Muscle layer of colon (tissue), 2 donors: ENCODE results near the gene DCAF4.
"Not testable (repeated sequence)": the region's sequence is repeated elsewhere in the genome, so short reads cannot be mapped to it uniquely, and the experiment has no call there.

Experiments used
- H3K27ac ChIP-seq: one replicate; pipeline ENCODE4 v1.7.0; 2013; ENCODE audit warnings: low read depth, mild to moderate bottlenecking, low read length, moderate library complexity
- H3K27me3 ChIP-seq, 2 donors: one replicate each; pipeline ENCODE4 v1.7.0; 2013; ENCODE audit warnings: low read length in 2 of 2, mild to moderate bottlenecking in 2 of 2; ENCODE audit not compliant: insufficient read depth in 2 of 2, control insufficient read depth in 1 of 2
- H3K36me3 ChIP-seq: one replicate; pipeline ENCODE4 v1.7.0; 2013; ENCODE audit warnings: mild to moderate bottlenecking, low read length; ENCODE audit not compliant: insufficient read depth
- H3K4me1 ChIP-seq: one replicate; pipeline ENCODE4 v1.7.0; 2013; ENCODE audit warnings: mild to moderate bottlenecking, low read length; ENCODE audit not compliant: insufficient read depth
- H3K4me3 ChIP-seq, 2 donors: one replicate each; pipeline ENCODE4 v1.7.0; 2013; ENCODE audit warnings: low read length in 2 of 2, low read depth in 1 of 2, mild to moderate bottlenecking in 1 of 2, moderate library complexity in 1 of 2
- H3K9ac ChIP-seq: one replicate; pipeline ENCODE4 v1.7.0; 2013; ENCODE audit warnings: low read length
- H3K9me3 ChIP-seq: one replicate; pipeline ENCODE4 v1.7.0; 2013; ENCODE audit warnings: mild to moderate bottlenecking, low read length
- donor health status: abdominal sarcoma.
- donor health status: Adenocarcinoma of cecum.

The DCAF4 gene

DNA sequence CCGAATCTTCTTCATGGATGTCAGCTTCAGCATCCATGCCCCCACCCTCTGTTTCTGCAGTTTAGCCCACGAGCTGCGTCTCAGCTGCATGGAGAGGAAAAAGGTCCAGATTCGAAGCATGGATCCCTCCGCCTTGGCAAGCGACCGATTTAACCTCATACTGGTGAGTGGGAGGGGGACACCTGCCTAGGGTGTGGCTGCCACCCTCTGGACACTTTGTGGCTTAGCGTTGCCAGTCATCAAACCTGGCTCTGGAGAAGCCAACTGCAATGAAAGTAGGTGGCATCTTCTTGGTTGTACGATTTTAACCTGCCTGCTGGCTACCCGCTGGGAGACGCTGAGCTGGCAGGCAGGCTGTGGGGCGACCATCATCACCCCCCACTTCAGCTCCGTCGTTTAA is 16.7 kb downstream of the DCAF4 start:
- H3K9ac ChIP-seq = no peak overlapping the region
- no peak overlapping the region for H3K27ac ChIP-seq
- no peaks in the 10 kb centered on the region for H3K4me1 ChIP-seq
- no peaks in the 10 kb centered on the region for H3K9me3 ChIP-seq
- peaks cover 43% of the 10 kb centered on the region for H3K36me3 ChIP-seq
- H3K4me3 ChIP-seq = no peak overlapping the region
- H3K27me3 ChIP-seq = no peaks in the 10 kb centered on the region

DNA sequence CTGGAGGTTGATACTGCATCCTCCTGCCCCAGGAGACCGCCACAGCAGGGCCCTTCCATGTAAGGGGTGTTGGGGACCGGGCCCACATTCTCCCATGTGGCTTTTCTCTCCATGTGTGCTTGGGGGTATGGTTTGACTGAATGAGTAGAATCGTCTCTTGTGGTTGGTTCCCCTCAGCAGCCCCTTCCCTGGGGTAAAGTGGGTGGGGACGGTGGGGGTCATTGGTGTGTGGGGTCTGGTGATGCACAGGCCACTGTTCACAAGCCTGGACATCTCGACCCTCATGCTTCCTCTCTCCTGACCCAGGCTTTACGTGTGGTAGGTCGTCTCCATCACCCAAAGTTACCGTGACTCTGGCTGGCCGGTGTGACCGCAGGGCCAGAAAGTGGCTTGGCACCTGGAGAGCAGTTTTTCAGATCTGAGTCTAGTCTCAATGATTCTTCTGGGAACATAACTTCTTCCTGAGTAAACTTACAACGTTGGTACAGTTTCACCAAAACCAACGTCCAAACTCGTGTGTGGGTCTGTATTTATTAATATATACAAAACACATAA is 17.7 kb downstream of the DCAF4 start:
- peaks cover 43% of the 10 kb centered on the region for H3K36me3 ChIP-seq
- H3K9ac ChIP-seq = no peak overlapping the region
- no peaks in the 10 kb centered on the region for H3K9me3 ChIP-seq
- no peak overlapping the region for H3K27ac ChIP-seq
- no peaks in the 10 kb centered on the region for H3K4me1 ChIP-seq
- H3K27me3 ChIP-seq = no peaks in the 10 kb centered on the region
- H3K4me3 ChIP-seq = no peak overlapping the region

DNA sequence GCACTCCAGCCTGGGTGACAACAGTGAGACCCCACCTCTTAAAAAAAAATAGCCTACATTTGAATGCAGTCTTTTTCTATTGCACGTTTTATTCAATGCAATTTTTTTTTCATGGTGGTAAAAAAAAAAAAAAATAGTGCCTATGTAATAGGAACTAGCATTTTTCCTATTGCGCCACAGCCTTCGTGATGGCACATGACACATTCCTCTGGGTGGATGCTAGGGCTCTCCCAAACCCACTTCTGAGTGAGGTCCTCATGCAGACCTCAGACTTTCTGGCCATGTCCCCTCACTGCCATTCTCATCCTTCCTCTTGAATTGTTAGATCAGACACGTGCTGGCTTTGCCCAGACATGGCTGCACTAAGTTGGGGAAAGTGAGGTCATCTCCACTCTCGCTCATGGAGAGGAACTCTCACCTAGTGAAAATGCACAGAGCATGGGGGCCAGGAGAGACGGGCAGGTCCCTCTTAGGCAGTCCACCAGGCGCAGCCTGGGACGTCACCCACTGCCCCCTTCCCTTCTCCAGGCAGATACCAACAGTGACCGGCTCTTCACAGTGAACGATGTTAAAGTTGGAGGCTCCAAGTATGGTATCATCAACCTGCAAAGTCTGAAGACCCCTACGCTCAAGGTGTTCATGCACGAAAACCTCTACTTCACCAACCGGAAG is 19.2 kb downstream of the DCAF4 start:
- Histone ChIP-seq H3K4me3 (no peak overlapping the region), H3K27me3 (no peaks in the 10 kb centered on the region), H3K9me3 (no peaks in the 10 kb centered on the region), H3K36me3 (peaks cover 30% of the 10 kb centered on the region), H3K4me1 (no peaks in the 10 kb centered on the region), H3K9ac (no peak overlapping the region), H3K27ac (no peak overlapping the region)

DNA sequence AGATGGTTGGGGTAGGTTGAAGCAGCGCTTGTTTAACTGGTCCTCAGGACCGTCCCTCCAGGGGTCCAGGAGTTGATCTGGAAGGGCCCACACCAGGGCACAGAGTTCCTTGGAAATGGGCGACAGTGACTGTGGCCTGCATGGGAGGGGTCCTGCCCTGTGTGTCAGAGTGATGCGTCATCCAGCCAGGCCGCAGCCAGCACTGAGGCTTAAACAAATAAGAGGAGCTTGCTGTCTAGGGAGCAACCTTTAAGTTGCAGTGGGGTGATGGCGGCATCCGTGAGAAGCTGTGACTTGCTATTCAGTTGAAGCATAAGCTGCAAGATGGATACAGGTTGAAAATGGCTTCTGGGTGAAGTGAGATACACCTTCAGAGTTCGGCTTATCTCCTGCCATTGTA is 20.2 kb downstream of the DCAF4 start:
- Histone ChIP-seq H3K27me3 (no peaks in the 10 kb centered on the region), H3K9ac (no peak overlapping the region), H3K9me3 (no peaks in the 10 kb centered on the region), H3K4me3 (no peak overlapping the region), H3K27ac (no peak overlapping the region), H3K36me3 (peaks cover 26% of the 10 kb centered on the region), H3K4me1 (no peaks in the 10 kb centered on the region)

DNA sequence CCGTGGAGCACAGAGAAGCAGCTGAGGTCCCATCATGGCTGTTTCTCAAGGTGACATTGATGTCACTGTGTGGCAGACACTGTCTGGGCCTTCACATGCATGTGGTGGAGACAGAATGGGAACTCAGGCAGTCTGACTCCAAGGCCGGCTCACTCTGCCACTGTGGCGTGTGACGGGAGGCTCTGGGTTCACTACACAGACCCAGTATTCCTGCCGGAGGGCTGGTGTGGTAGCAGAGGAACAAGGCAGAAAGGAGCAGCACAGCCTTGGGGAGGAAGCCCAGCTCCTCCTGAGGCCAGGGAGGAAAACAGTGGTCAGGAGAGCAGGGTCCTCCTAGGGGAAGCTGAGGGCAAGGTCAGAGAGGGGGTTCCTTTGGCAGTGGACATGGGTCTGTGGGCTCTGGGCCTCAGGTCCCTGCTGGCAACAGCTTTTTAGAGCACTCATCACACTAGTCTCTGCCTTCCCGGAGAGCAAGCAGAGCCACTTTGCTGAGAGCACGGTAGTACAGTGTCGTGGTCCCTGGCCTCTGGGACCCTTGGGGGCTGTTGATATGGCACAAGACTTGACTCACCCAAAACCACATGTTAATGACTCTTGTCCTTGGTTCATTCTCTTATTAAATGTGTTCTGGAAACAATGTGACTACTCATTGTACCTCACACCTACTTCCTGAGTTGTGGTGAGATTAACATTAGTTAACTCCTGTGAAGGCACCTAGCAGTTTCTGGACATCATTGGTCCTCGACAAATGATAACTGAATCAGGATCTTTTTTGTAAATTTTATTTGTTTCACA is 21.3 kb downstream of the DCAF4 start:
- no peaks in the 10 kb centered on the region for H3K9me3 ChIP-seq
- no peak overlapping the region for H3K27ac ChIP-seq
- H3K4me3 ChIP-seq = no peak overlapping the region
- H3K9ac ChIP-seq = no peak overlapping the region
- no peaks in the 10 kb centered on the region for H3K27me3 ChIP-seq
- no peaks in the 10 kb centered on the region for H3K4me1 ChIP-seq
- peaks cover 26% of the 10 kb centered on the region for H3K36me3 ChIP-seq

DNA sequence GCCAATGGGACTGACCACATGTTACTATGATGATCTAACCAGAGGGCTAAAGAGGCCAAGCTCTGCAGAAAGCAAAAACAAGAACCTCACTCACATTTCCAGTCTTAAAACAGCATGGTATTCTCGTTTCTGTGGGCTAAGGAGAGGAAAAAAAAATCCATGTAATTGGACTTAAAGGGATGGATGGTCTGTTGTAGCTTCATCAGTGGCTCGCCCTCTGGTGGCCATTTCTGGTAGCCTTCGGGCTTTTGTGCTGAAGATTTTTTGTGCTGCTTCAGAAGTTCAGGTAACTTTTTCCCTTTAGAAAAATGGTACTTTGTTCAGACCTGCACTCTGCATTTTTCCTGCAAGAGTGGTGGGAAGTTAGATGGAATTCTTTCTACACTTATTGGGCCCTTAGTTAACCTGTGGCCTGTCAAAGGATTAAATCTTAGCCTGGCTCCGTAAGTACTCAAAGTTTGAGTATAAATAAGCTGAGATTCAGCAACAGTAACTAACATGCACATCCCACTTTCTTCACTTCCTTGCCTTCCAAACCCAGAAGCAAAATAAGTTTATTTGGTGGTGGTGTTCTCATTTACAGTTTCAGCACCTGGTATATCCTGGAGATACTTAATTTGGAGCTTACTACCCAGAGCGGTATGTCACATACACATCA is 22.3 kb downstream of the DCAF4 start:
- H3K36me3 ChIP-seq = peaks cover 16% of the 10 kb centered on the region
- H3K9ac ChIP-seq = no peak overlapping the region
- H3K27me3 ChIP-seq = no peaks in the 10 kb centered on the region
- H3K4me3 ChIP-seq = no peak overlapping the region
- H3K4me1 ChIP-seq = no peaks in the 10 kb centered on the region
- H3K9me3 ChIP-seq = no peaks in the 10 kb centered on the region
- H3K27ac ChIP-seq = no peak overlapping the region

DNA sequence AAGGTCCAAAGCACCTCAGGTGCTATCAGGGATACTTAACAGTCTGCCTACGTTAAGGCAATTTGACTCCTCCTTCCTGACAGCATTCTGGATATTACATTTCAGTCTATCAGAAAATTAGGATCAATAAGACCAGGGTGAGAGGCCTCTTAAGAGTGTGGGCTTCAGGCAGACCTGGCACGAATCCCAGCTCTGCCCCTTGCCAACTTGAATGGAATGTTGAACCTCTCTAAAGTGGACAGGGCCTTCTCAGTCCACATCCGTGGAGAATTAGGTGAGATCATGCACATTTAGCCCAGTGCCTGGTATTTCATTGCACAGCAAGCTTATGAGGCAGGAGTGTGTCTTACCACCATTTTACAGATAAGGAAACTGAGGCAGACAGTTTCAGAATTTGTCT is 25.9 kb downstream of the DCAF4 start:
- H3K27ac ChIP-seq = no peak overlapping the region
- no peak overlapping the region for H3K4me3 ChIP-seq
- H3K36me3 ChIP-seq = peaks cover 27% of the 10 kb centered on the region
- no peaks in the 10 kb centered on the region for H3K9me3 ChIP-seq
- no peaks in the 10 kb centered on the region for H3K27me3 ChIP-seq
- no peaks in the 10 kb centered on the region for H3K4me1 ChIP-seq
- no peak overlapping the region for H3K9ac ChIP-seq

DNA sequence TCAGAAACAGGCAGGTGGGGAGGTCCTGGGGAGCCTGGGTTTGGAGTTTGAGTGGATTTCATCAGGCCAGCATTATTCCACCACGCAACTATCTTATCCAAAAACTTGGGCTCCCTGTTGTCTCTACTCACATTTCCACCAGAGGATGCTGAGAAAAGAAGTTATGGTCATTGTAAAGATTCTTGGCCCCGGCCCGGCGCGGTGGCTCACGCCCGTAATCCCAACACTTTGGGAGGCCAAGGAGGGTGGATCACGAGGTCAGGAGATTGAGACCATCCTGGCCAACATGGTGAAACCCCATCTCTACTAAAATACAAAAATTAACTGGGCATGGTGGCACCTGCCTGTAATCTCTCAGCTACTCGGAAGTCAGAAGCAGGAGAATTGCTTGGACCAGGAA is 30.5 kb downstream of the DCAF4 start:
- H3K27me3 ChIP-seq, H3K4me1 ChIP-seq, H3K27ac ChIP-seq, H3K9me3 ChIP-seq, H3K9ac ChIP-seq, H3K4me3 ChIP-seq: not testable (repeated sequence)
- H3K36me3 ChIP-seq = peaks cover 35% of the 10 kb centered on the region

DNA sequence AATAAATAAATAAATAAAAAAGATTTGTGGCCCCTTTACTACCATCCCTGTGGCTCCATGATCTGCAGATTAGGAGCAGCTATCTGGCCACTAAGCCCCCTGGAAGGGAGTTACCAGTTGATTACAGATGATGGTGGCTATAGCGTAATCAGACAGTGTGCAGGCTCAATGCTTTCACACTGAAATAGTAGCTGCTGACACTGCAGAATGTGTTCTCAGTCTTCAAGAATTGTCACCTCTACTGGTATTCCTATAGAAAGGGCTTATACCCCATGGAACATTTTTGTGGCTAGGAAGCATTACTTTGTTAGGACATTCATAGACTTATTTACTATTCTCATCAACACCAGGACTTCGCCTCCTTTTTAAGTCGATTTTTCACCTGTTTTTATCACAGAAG is 30.9 kb downstream of the DCAF4 start:
- Histone ChIP-seq H3K4me3 (no peak overlapping the region), H3K4me1 (no peaks in the 10 kb centered on the region), H3K36me3 (peaks cover 30% of the 10 kb centered on the region), H3K9me3 (no peaks in the 10 kb centered on the region), H3K27me3 (no peaks in the 10 kb centered on the region), H3K27ac (no peak overlapping the region), H3K9ac (no peak overlapping the region)

DNA sequence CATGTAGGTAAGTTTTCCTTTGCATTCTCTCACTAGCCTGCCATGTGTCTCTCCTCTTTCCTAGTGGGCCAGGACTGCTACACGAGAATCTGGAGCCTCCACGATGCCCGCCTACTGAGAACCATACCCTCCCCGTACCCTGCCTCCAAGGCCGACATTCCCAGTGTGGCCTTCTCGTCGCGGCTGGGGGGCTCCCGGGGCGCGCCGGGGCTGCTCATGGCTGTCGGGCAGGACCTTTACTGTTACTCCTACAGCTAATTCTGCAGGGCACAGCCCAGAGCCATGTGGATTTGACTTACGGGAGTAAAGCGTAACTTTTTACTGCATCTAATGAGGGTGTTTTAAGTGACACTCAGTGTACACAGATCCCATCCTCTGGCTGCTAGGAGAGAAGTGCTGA is 32.3 kb downstream of the DCAF4 start:
- H3K36me3 ChIP-seq = peaks cover 29% of the 10 kb centered on the region
- no peak overlapping the region for H3K27ac ChIP-seq
- no peak overlapping the region for H3K9ac ChIP-seq
- H3K4me1 ChIP-seq = no peaks in the 10 kb centered on the region
- no peaks in the 10 kb centered on the region for H3K9me3 ChIP-seq
- no peak overlapping the region for H3K4me3 ChIP-seq
- no peaks in the 10 kb centered on the region for H3K27me3 ChIP-seq

DNA sequence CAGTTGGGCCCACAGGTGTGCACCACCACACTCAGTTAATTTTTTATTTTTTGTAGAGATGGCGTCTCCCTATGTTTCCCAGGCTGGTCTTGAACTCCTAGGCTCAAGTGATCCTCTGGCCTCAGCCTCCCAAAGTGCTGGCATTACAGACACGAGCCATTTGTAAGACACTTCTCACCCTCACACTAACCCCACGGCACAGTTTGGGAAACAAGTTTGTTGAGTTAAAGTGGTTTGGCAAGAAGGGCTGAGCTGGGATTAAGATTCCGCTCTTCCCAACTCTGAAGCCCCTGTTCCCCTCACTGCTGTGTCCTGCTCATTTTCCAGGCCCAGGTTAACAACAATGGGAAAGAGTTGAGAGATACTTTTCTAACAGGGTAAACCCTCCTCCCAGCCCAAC is 34.8 kb downstream of the DCAF4 start:
- not testable (repeated sequence) for H3K27ac ChIP-seq, H3K4me1 ChIP-seq, H3K4me3 ChIP-seq, H3K27me3 ChIP-seq, H3K9me3 ChIP-seq, H3K9ac ChIP-seq
- H3K36me3 ChIP-seq = peaks cover 24% of the 10 kb centered on the region
